NB4 (cell line): Measurements from ENCODE around the gene HELZ.

ENCODE experiments used
- DNase-seq: peaks from one replicate; pipeline ENCODE4 v3.0.0; 2010; ENCODE audit warnings: low read depth
- H3K4me3 ChIP-seq: one replicate; pipeline ENCODE4 v1.5.1; 2011; ENCODE audit warnings: mild to moderate bottlenecking, low read depth, low read length, moderate library complexity
- MYC ChIP-seq: IDR thresholded peaks from 2 replicates; pipeline ENCODE4 v1.6.1; 2011; ENCODE audit warnings: low read depth, low read length
- POLR2A ChIP-seq: IDR thresholded peaks from 2 replicates; pipeline ENCODE4 v1.6.1; 2011; ENCODE audit warnings: mild to moderate bottlenecking; ENCODE audit not compliant: insufficient read length; ENCODE audit errors: extremely low read depth
- TF ChIP-seq, protein P1 (sequence below): IDR thresholded peaks from 2 replicates; pipeline ENCODE4 v1.6.1; 2011; ENCODE audit warnings: low read depth, low read length
- TF ChIP-seq, protein P2 (sequence below): IDR thresholded peaks from one replicate; pipeline ENCODE4 v1.5.1; 2012; ENCODE audit warnings: low read depth, low read length

Gene HELZ

DNA sequence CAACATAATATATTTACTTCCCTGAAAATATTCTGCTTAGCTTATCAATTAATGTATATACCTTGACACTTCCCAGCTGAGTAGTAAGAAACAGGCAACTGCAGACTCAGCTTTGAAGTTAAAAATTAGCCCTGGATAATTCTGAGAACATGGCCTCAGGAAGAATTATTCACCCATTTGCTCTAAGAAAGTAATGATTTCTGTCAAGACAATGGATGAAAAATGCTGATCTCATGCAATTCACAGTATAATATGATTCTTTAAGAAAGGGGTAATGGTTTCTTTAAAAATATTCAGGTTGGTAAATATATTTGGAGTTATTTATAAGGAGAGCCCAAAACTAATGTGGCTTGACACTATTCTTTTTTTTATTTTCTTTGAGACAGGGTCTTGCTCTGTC lies 111.8 kb downstream of the HELZ start:
- TF ChIP-seq, protein P1, sequence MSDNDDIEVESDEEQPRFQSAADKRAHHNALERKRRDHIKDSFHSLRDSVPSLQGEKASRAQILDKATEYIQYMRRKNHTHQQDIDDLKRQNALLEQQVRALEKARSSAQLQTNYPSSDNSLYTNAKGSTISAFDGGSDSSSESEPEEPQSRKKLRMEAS, result no peak
- no peak for TF ChIP-seq MYC
- TF ChIP-seq POLR2A, result no peak
- TF ChIP-seq, protein P2, sequence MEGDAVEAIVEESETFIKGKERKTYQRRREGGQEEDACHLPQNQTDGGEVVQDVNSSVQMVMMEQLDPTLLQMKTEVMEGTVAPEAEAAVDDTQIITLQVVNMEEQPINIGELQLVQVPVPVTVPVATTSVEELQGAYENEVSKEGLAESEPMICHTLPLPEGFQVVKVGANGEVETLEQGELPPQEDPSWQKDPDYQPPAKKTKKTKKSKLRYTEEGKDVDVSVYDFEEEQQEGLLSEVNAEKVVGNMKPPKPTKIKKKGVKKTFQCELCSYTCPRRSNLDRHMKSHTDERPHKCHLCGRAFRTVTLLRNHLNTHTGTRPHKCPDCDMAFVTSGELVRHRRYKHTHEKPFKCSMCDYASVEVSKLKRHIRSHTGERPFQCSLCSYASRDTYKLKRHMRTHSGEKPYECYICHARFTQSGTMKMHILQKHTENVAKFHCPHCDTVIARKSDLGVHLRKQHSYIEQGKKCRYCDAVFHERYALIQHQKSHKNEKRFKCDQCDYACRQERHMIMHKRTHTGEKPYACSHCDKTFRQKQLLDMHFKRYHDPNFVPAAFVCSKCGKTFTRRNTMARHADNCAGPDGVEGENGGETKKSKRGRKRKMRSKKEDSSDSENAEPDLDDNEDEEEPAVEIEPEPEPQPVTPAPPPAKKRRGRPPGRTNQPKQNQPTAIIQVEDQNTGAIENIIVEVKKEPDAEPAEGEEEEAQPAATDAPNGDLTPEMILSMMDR, result no peak
- no peak overlapping the region for H3K4me3 ChIP-seq
- no peak for DNase-seq

DNA sequence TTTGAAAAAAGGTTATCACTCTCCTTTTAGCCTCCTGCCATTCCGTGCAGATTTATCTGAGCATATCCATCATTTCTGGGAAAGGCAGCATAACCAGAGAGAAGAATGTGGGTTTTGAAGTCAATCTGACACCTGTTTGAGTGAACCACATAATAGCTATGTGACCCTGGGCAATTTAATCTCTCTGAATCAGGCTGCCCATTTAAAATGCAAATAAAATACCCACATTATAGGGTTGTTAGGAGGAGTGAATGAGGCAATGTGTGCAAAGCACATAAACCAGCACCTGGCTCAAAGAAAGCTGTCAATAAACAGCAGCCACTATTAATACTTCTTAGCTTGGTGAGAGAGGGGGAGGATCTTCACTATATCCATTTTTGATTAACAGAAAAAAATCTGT lies 112.6 kb downstream of the HELZ start:
- no peak overlapping the region for H3K4me3 ChIP-seq
- no peak for DNase-seq
- TF ChIP-seq MYC, result no peak
- TF ChIP-seq, protein P2, result no peak
- TF ChIP-seq, protein P1, result no peak

DNA sequence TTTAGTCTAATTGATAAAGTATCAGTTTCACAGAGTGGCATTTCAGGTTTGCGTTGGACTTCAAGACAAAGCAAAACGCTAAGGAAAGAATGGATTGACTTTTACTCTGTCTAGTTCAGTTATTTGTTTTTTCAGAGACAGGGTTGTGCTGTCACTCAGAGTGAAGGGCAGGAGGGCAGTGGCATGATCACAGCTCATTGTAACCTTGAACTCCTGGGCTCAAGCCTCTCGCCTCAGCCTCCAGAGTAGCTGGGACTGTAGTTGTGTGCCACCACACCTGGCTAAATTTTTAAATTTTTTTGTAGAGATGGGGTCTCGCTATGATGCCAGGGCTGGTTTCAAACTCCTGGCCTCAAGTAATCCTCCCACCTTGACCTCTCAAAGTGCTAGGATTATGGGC lies 114.2 kb downstream of the HELZ start:
- TF ChIP-seq, protein P1, result no peak
- no peak for TF ChIP-seq POLR2A
- no peak overlapping the region for H3K4me3 ChIP-seq
- no peak for DNase-seq

DNA sequence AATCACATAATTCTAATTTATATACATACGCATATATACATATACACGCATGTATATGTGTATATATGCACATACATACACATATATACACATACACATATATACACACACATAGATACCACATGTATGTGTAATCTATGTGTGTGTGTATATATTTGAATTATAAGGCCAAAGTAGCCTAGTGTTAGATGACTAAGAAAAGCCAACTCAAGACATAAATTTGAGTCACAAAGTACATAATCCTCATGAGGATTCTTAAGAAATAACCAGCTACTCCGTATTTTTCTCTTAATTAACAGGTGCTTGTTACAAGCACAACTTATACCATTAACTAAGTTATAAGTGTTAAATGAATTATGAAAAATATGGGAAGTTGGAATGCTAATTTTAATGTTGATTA lies 115.7 kb downstream of the HELZ start:
- DNase-seq, result no peak
- no peak for TF ChIP-seq POLR2A
- TF ChIP-seq MYC, result no peak
- TF ChIP-seq, protein P1, result no peak
- TF ChIP-seq, protein P2, result no peak
- no peak overlapping the region for H3K4me3 ChIP-seq

DNA sequence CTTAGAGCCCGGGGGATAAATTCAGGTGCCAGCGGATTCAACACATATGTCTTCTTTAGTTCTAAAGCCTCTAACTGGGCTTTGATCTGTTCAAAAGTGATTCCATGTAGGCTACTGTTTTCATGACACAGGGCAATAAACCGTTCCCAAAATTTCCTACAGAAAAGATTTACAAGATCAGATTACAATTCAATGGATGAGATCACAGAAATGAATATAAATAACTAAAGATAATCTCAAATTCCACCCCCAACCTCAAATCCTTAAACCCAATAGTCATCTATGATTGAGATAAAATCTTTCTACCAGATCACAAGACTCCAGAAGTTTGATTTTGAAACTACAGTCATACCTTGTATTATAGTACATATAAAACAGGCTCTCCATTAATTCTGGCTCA lies 116.3 kb downstream of the HELZ start:
- TF ChIP-seq, protein P1, result no peak
- TF ChIP-seq POLR2A, result no peak
- DNase-seq, result no peak
- H3K4me3 ChIP-seq, result no peak overlapping the region

DNA sequence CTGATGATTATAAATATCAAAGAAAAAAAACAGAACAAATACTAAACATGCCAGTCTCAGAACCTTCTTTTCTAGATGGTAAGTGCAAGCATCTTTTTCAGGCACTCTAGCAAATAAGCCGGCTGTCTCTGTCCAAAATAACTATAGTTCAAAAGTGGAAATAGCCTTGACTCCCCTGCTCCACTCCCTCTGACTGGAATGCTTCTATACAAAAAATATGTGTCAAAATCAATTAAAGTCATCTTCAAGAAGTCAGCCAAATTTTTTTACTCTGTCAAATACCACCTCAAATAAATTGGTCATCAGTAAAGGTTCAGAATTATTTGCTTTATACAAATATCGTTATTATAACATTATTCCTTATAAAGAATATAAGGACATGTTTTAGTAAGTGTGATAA lies 117.1 kb downstream of the HELZ start:
- H3K4me3 ChIP-seq, result no peak overlapping the region
- no peak for DNase-seq

More for the DNA sequence above, 117.1 kb downstream of the HELZ start:
- TF ChIP-seq, protein P1, result no peak
- no peak for TF ChIP-seq MYC
- TF ChIP-seq, protein P2, result no peak
- no peak for TF ChIP-seq POLR2A
